GM12872 (cell line): ENCODE results near the gene TP73.

Source experiments
- CTCF ChIP-seq: IDR thresholded peaks from 3 replicates; pipeline ENCODE4 v1.5.1; 2011; ENCODE audit warnings: low read depth, mild to moderate bottlenecking, low read length, moderate library complexity; ENCODE audit not compliant: insufficient read depth

Gene TP73

GRCh38 chr1:3651930-3652547 lies at the start of gene TP73:
TP73 (plus strand) TSS chr1:3652516; CDS start chr1:3682366, 29,850 bp downstream.
- no peak for TF ChIP-seq CTCF

GRCh38 chr1:3603156-3603555 lies 49.2 kb upstream of the TP73 start:
- no peak for TF ChIP-seq CTCF

- no peak for TF ChIP-seq CTCF
Measured at GRCh38 chr1:3603571-3604467, 48.5 kb upstream of the TP73 start.

GRCh38 chr1:3604468-3604974 lies 47.8 kb upstream of the TP73 start:
- no peak for TF ChIP-seq CTCF

- TF ChIP-seq CTCF = no peak
Measured at GRCh38 chr1:3604997-3605823, 47.1 kb upstream of the TP73 start.

- TF ChIP-seq CTCF = no peak
Measured at GRCh38 chr1:3606779-3607702, 45.3 kb upstream of the TP73 start.
